IPS DF 19.7 (cell line): ENCODE data around the gene CCDC24.
A peak's percentile ranks its signal among the peaks of the same experiment; 100 is the strongest.

Experiments
- DNase-seq: peaks from one replicate; pipeline ENCODE4 v3.0.0-alpha.2; 2013; ENCODE audit warnings: low read depth, low spot score

Gene CCDC24

DNA sequence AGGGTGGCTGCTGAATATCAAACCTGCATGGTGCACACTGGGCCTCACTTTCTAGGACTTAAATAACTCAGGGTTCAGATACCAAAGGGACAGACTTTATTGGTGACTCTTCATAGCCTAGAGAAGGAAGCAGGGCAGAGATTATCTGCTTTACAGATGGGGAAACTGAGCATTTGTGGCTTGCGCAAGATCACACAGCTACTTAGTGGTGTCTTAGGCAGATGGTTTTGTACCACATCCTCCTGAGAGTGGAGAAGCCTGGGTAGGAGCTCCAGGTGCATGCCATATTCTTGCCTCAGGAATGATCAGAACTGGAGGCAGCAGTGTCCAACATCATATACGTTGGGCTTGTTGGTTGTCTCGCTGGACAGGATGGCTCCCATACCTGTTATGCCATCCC, 28.4 kb upstream of the CCDC24 start:
- DNase-seq = no peak

DNA sequence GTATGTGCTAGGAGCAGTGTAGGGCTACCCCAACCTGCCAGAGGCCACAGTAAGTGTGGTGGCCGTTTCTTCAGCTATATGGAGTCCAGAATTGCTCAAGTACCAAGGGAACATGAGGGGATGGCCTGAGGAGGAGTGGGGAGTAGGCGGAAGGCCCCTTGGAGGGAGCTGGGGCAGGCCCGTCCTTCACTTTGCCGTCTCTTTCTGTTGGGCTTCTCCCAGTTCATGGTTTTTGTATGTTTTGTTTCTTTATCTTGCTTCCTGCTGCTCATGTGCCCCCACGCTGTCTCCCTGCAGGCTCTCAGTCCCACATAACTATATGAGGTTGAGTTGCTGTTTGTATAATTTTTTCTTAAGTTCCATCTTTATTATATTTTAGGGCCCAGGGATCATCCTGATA, 27.5 kb upstream of the CCDC24 start:
- DNase-seq = no peak

DNA sequence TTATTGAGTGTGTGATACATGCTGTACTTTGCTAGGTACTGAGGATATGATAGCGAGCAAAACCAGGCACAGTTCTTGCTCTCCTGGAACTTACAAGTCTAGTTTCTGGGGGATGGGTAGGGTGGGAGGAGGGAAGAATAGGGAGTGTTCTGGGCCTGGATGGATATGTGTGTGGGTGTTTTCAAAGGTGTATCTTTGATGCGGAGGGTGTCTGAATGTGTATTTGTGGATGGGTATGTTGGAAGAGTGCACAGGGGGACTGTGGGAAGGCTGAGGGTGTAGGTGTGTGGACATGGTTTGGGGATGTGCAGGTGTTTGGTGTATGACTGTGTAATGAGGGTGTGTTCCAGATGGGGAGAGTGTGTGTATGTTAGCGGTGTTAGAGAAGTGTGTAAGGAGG, 26.1 kb upstream of the CCDC24 start:
- DNase-seq = no peak

DNA sequence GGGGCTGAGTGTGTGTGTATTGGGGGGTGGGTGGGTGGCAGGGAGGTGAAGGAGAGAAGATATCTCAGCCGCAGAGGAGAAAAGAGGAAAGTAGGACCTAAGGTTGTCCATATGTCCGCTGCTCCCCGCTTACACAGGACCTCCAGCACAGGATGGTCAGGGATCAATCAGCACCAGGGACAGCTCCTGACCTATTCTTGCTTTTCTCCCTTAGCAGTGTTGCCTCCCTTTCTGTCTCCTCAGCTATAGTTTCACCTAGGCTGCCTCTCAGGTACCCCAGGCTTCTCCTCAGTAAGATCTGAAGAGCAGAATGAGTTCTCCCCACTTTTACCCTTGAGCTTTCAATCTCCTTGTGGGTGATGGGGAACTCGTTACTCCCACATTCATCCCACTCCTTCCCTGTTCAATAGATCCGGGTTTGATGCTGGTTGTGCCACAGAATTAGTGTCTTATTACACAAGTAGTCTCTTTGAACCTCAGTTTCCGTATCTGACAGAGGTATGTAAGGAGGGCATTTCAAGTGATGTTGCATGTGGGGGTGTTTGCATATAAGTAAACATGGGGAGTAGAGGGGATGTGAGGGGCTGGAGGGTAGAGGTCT, 23.0 kb upstream of the CCDC24 start:
- no peak for DNase-seq

DNA sequence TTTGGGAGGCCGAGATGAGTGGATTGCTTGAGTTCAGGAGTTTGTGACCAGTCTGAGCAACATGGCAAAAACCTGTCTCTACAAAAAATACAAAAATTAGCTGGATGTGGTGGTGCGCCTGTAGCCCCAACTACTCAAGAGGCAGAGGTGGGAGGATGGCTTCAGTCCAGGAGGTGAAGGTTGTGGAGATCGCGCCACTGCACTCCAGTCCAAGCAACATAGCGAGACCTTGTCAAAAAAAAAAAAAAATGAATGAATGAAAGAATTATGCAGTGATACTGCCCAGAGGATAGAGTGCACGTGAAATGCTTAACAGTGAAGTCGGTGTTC, 22.0 kb upstream of the CCDC24 start:
- no peak for DNase-seq

DNA sequence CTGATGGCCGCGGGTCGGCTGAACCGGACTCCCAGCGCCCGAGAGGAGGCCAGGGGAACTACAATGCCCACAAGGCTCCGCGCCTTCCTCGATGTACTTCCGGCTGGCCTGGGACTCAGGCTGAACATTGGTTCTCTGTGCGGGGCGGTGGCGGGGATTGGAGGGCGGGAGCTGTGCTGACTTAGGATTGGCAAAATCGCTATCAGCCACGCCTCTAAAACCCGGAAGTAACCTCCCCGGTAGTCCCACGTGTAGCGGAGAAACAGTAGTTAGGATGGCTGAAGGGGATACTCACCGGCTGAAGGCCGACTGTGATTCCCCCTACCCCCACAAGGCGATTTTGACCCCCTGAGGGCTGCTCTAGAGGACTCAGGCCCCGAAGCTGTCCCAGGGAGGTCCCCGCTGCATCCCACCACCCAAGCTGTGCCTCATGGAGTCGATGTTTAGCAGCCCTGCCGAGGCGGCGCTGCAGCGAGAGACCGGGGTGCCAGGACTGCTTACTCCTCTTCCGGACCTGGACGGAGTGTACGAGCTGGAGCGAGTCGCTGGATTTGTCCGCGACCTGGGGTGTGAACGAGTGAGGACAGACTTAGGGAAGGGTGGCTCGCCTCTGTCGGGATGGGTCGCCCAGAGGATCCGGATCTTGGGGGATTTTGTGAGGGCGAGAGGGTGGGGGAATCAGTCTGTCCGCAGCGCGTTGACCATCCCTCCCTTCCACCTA, 21.5 kb upstream of the CCDC24 start, which contains the start of gene DPH2:
Gene DPH2, plus strand, starts transcription at position 265 of the 721 bp plus-strand sequence. Its CDS starts 166 bp downstream, at position 431.
- peak; percentile 97 for DNase-seq

DNA sequence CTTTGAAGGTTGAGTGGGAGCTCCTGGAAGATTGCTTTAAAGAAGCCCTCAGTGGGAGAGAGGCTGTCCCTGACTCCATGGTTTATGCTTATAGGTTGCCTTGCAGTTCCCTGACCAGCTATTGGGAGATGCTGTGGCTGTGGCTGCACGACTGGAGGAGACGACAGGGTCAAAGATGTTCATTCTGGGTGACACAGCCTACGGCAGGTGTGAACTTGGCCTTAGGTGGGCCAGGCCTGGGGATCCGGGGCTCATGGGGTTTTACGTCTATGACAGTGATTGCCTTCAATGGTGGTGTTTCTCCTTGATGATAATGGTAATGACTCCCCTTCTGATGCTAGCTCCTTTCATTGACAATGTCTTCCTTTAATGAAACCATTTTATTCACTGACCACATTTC, 20.9 kb upstream of the CCDC24 start:
- no peak for DNase-seq

DNA sequence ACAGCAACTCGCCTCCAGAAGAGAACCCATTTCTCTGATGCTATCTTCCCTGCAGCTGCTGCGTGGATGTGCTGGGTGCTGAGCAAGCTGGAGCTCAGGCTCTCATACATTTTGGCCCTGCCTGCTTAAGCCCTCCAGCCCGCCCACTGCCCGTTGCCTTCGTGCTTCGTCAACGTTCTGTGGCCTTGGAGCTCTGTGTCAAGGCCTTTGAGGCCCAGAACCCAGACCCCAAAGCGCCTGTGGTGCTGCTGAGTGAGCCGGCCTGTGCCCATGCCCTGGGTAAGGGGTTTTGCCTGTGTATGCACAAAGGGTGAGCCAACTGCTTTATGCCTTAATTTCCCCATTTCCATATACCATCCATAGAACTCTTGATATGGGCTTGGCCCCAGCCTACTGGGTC, 20.5 kb upstream of the CCDC24 start:
- no peak for DNase-seq

DNA sequence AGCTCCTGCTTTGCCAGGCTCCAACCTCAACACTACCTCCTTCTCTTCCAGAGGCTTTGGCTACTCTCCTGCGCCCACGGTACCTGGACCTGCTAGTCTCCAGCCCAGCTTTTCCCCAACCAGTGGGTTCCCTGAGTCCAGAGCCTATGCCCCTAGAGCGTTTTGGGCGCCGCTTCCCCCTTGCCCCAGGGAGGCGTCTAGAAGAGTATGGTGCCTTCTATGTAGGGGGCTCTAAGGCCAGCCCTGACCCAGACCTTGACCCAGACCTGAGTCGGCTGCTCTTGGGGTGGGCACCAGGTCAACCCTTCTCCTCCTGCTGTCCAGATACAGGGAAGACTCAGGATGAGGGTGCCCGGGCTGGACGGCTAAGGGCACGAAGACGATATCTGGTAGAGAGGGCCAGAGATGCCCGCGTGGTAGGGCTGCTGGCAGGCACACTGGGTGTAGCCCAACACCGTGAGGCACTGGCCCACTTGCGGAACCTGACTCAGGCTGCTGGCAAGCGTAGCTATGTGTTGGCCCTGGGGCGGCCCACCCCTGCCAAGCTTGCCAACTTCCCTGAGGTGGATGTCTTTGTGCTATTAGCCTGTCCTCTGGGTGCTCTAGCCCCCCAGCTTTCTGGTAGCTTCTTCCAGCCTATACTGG, 19.9 kb upstream of the CCDC24 start:
- no peak for DNase-seq

DNA sequence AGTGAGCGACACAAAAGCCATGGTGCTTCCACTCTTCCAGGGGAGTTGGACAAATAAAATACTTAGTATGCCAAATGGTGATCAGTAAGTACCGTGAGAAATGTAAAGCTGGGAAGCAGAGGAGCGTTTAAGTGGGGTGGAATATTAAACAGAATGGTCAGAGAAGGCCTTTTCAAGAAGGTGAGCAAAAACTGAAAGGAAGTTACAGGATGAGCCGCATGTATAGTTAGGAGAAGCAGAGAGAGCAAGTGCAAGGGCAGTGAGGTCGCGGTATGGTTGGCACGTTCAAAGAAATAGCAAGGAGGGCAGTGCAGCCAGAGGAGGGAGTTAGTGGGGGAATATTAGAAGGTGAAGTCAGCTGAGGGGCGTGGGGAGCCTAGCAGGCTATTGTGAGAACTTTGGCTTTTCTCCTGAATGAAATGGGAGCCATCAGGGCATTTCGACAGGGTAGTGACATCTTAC, 17.4 kb upstream of the CCDC24 start:
- no peak for DNase-seq

DNA sequence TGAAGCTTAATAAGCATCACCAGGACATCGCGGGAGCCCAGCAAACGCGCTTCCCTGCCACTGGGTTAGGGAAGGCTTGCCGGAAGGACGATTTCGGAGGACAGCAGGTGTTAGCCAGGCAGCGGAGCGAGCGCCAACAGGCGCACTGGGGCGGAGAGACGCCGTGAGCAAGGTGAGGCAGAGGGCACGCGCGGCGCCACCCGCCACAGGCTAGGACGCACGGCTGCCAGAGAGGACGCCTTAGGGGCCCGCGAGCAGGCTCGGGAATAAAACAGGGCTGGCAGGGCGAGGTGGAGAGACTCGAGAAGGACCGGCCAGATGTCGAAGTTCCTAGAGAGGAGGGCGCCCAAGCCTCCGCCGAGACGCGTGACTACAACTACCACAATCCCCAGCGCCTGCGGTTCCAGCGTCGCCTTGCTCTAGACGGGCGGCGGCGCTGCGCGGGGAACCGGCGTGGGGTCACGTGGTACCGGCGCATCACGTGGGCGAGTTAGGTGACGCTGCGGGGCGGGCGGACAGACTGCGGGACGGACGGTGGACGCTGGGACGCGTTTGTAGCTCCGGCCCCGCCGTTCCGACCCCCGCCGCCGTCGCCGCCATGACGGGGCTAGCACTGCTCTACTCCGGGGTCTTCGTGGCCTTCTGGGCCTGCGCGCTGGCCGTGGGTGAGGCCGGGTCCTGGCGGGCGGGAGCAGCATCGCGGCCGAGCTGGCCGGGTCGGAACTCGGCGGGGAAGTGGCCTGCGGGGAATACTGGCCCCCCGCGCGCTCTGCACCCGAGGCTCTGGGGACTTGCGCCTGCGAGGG, 16.8 kb upstream of the CCDC24 start, which contains the start of gene ATP6V0B:
Gene ATP6V0B, plus strand, starts transcription at position 518 of the 806 bp plus-strand sequence. Its CDS starts 81 bp downstream, at position 599.
- DNase-seq = peak; percentile 85

DNA sequence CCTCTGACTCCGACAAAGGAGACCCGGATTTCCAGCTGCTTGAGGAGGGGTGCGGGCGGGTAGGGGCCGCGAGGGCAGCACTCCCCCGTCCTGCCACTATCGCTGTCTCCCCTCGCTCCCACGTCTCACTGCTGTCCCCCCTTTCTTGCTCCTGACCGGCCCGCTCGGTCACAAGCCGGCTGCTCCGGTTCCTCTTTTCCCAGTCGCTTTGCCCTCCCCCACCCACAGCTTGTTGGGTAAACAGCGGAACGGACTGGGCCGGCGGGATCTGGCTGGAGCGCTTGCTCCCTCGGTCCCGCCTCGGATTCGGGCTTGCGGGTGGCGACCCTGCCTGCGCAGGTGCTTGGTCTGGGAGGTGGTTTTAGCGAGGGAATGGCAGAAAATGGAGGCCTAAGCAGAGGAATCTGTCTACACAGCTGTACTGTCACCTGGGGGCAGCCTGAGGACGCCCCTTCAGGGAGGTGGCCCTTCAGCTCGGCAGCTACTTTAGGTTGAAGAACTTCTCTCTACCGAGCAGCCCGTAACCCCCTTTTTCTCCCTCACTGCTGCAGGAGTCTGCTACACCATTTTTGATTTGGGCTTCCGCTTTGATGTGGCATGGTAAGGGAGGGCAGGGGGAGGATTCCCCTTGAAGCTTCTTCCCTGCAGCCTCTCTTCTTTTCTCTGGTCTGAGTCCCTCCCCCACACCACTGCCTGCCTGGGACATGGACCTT, 16.0 kb upstream of the CCDC24 start:
- DNase-seq = no peak

DNA sequence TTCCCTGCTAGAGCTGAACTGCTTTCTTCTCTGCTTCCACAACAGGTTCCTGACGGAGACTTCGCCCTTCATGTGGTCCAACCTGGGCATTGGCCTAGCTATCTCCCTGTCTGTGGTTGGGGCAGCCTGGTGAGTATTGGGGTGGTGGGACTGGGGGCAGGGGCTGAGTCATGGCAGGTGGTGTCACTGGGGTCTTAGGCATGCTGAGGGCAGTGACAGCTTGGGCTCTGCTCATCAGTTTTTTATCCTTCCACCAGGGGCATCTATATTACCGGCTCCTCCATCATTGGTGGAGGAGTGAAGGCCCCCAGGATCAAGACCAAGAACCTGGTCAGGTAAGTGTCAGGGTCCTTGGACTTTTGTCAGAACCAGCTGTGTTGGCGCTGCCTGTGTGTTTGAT, 15.4 kb upstream of the CCDC24 start:
- DNase-seq = no peak

DNA sequence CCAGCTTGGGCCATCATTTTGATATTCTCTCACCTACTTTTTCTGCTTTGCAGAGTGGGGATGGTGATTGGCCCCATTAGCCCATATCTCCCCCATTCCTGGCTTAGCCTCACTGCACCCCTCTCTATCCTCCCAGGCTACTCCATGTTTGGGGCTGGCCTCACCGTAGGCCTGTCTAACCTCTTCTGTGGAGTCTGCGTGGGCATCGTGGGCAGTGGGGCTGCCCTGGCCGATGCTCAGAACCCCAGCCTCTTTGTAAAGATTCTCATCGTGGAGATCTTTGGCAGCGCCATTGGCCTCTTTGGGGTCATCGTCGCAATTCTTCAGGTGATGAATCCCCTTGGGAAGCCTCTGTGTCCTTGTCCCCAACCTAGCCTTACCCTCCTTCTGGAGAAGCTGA, 14.5 kb upstream of the CCDC24 start:
- DNase-seq = no peak

DNA sequence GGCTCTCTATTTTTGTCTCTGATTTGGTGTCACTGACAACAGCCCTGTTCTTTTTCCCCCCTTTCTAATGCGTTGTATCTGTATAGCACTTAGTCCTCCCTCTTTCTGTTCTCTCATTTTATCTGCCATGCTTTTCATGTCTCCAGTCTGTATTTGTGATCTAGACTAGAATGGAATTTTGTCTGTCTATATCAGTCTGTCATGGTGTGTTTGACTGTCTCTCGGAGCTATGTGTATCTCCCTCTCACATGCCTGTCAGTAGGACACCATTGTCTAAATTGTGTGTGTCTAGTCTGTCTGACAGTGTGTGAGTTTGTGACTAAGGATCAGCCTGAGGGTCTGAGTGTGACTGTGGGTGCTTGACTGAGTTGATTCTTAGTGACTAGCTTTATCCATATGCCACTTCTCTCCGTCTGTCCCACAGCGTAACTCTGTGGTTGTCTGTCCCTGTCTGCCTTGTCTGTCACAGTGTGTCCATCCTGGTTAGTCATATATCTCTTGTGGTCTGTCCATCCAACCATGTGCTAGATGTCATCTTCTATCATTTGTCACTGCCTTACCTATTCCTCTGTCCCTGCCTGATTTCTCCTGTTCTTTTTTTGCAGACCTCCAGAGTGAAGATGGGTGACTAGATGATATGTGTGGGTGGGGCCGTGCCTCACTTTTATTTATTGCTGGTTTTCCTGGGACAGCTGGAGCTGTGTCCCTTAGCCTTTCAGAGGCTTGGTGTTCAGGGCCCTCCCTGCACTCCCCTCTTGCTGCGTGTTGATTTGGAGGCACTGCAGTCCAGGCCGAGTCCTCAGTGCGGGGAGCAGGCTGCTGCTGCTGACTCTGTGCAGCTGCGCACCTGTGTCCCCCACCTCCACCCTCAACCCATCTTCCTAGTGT, 13.8 kb upstream of the CCDC24 start:
- DNase-seq = no peak

DNA sequence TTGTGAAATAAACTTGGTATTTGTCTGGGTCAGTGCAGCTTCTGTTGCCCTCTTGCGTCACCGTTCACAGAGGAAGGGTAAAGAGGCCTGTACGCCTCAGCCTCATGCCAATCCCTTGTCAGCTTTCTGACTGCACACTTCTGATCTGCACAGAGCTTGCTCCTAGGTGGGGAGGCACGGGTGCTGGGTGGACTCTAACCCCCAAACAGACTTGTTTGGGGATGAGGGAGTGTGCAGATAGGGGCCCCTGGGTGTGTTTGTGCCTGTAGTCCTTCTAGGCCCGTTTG, 13.2 kb upstream of the CCDC24 start:
- DNase-seq = no peak

DNA sequence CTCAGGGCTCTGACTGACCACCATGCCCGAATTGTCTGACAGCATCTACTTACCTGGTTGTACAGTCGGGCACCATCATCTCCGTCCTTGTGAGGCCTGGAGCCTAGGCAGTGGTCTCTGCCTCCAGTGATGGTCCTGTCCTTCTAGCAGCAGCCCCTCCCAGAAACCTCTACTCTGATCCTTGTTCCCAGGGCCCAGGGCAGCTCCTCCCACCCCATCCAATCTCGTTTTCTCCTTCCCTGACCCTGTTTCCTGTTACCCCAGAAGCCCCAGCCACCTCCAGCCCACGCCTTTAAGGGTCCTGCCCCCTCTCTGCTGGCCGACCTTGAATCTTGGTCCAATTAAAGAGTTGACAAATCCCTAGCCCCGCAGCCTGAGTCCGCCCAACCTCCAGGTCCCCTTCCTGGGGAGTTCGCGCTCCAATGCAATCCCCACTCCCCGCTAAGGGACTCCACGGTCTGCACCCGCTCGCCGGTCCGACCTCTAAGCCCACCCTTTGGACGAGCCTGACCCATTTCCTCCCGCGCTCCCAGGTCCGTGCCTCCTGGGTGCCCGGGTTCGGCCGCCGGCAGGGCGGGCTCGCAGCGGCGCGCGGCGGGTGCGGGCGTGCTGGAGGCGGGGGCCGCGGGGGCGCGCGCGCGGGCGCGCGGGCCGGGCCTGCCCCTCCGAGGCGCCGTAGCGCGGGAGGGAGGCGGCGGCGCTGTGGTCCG, 12.7 kb upstream of the CCDC24 start, which contains the start of gene B4GALT2:
Gene B4GALT2, plus strand, starts transcription at position 660 of the 710 bp plus-strand sequence. CDS start 1,951 bp downstream, outside the sequence.
- no peak for DNase-seq

DNA sequence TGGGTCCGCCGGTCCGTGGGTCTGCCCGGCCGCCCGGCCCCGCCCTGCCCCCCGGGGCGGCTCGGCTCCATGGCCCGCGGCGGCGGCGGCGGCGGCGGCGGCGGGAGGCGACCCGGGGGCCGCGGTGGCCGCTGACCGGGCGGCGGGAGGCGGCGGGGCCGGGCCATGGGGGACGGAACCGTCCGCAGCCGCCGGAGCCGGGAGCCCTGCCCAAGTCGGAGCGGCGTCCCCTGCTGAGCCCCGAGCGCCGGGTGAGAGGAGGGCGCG, 12.2 kb upstream of the CCDC24 start:
- no peak for DNase-seq

DNA sequence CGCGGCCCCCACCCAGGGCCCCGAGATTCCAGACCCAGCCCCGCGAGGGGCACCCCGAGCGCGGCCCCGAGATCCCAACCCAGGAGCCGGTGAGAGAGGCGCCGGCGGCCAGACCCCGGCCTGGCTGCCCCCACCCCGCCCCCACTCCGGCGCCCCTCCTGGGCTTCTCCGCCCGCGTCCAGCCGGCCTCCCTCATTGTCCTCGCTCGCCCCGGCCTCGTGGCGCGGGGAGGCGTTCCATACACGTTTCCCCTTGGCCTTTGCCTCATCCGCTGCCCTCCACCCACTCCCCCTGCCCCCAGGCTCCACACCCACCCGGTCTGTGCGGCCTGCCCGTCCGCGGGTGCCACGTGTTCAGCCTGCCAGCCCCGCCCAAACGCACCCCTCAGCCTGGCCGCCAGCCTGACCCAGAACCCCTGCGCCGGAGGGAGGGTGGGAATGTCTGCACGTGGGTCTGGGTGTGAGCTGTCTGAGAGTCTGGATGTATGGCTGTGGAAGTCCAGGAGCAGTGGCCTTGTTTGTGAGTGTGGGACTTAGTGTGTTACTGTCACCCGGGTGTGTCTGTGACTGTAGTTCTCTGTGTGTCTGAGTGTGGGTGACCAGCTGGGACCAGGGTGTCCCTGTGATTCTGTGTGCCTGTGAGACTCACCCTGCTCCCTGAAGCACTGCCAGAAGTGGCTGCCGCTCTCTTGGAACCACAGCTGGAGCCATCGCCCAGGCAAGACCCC, 11.7 kb upstream of the CCDC24 start:
- no peak for DNase-seq
